IPS-11a (cell line): ENCODE results near the gene HEXIM2.
"Not testable (repeated sequence)": the region's sequence is repeated elsewhere in the genome, so short reads cannot be mapped to it uniquely, and the experiment has no call there.

Experiments used
- H3K4me3 ChIP-seq: one replicate; pipeline ENCODE4 v1.5.1; 2013; ENCODE audit warnings: low read depth, low read length, control low read depth

The HEXIM2 gene

GRCh38 chr17:45161288-45162024, at the start of gene HEXIM2:
HEXIM2 (plus strand) TSS chr17:45161875; CDS start chr17:45162794, 919 bp downstream.
- peak within 1 kb of the TSS; percentile 89 for H3K4me3 ChIP-seq

- H3K4me3 ChIP-seq: no peak overlapping the region
Observed at GRCh38 chr17:45112559-45113423, 48.9 kb upstream of the HEXIM2 start.

- H3K4me3 ChIP-seq: no peak overlapping the region
Observed at GRCh38 chr17:45113424-45113754, 48.3 kb upstream of the HEXIM2 start.

- H3K4me3 ChIP-seq: no peak overlapping the region
Observed at GRCh38 chr17:45114117-45114932, 47.4 kb upstream of the HEXIM2 start.

- no peak overlapping the region for H3K4me3 ChIP-seq
Observed at GRCh38 chr17:45115015-45115625, 46.6 kb upstream of the HEXIM2 start.

GRCh38 chr17:45115871-45116270, 45.8 kb upstream of the HEXIM2 start:
- H3K4me3 ChIP-seq: no peak overlapping the region

GRCh38 chr17:45116434-45117016, 45.1 kb upstream of the HEXIM2 start:
- H3K4me3 ChIP-seq: no peak overlapping the region

- no peak overlapping the region for H3K4me3 ChIP-seq
Observed at GRCh38 chr17:45117334-45117733, 44.3 kb upstream of the HEXIM2 start.

- no peak overlapping the region for H3K4me3 ChIP-seq
Observed at GRCh38 chr17:45117848-45118646, 43.6 kb upstream of the HEXIM2 start.

- H3K4me3 ChIP-seq: no peak overlapping the region
Observed at GRCh38 chr17:45118691-45119090, 43.0 kb upstream of the HEXIM2 start.

- H3K4me3 ChIP-seq: no peak overlapping the region
Observed at GRCh38 chr17:45119964-45120363, 41.7 kb upstream of the HEXIM2 start.

GRCh38 chr17:45120558-45120957, 41.1 kb upstream of the HEXIM2 start:
- no peak overlapping the region for H3K4me3 ChIP-seq

- no peak overlapping the region for H3K4me3 ChIP-seq
Observed at GRCh38 chr17:45121055-45121454, 40.6 kb upstream of the HEXIM2 start.

- H3K4me3 ChIP-seq: no peak overlapping the region
Observed at GRCh38 chr17:45123076-45123770, 38.5 kb upstream of the HEXIM2 start.

- H3K4me3 ChIP-seq: no peak overlapping the region
Observed at GRCh38 chr17:45123930-45124796, 37.5 kb upstream of the HEXIM2 start.

GRCh38 chr17:45124797-45125122, 36.9 kb upstream of the HEXIM2 start:
- H3K4me3 ChIP-seq: not testable (repeated sequence)

- H3K4me3 ChIP-seq: no peak overlapping the region
Observed at GRCh38 chr17:45125509-45125908, 36.2 kb upstream of the HEXIM2 start.

- H3K4me3 ChIP-seq: no peak overlapping the region
Observed at GRCh38 chr17:45127207-45127547, 34.5 kb upstream of the HEXIM2 start.
